WTC11 (cell line): ENCODE data around the gene POLD3. TPM values are rescaled to one million over a fixed set of nuclear protein-coding genes. Genes with fewer than 3 reads are reported as not detected.

Experiments used
- ATAC-seq: fragments of 200-7000 bp; cut with Tn5 transposase; 2 replicates; pipeline ENCODE4 v1.10.0; 2021; ENCODE audit warnings: mild to moderate bottlenecking, moderate library complexity
- CTCF ChIA-PET: fragments of 300-600 bp; sonication (Branson Sonifier 250); formaldehyde crosslinking; loops from one replicate; lab custom pipeline; 2021; ENCODE audit warnings: antibody characterized with exemption; lab: Charles Lee
- POLR2A ChIA-PET: fragments of 350-600 bp; sonication (Branson Sonifier 250); formaldehyde crosslinking; loops from one replicate; lab custom pipeline; 2021; ENCODE audit warnings: antibody characterized with exemption; lab: Charles Lee
- DNase-seq: peaks from one replicate; pipeline ENCODE4 v3.0.0; 2021; ENCODE audit warnings: low spot score
- H3K27ac Mint-ChIP-seq: 2 replicates; pipeline ENCODE4 v1.8.0; 2021; ENCODE audit warnings: mixed read lengths
- H3K27me3 Mint-ChIP-seq: 2 replicates; pipeline ENCODE4 v1.8.0; 2021; ENCODE audit warnings: low read depth, mild to moderate bottlenecking, moderate library complexity, mixed read lengths
- H3K36me3 Mint-ChIP-seq: 2 replicates; pipeline ENCODE4 v1.8.0; 2021; ENCODE audit warnings: mixed read lengths
- H3K4me1 Mint-ChIP-seq: 2 replicates; pipeline ENCODE4 v1.8.0; 2022; ENCODE audit warnings: mixed read lengths
- H3K4me3 Mint-ChIP-seq: 2 replicates; pipeline ENCODE4 v1.8.0; 2021; ENCODE audit warnings: mild to moderate bottlenecking, moderate library complexity, mixed read lengths
- H3K9me3 Mint-ChIP-seq: 2 replicates; pipeline ENCODE4 v1.8.0; 2021; ENCODE audit warnings: mixed read lengths
- EMX1 ChIP-seq: fragments of 250-450 bp; sonication (Bioruptor Pico); IDR thresholded peaks from 2 replicates; pipeline ENCODE4 v1.8.0; 2021; ENCODE audit warnings: mild to moderate bottlenecking
- NR2C2 ChIP-seq: sonication (generic); formaldehyde crosslinking; IDR thresholded peaks from 2 replicates; pipeline ENCODE4 v1.8.0; 2022; ENCODE audit warnings: mild to moderate bottlenecking, missing genetic modification reagents
- TEAD4 ChIP-seq: sonication (generic); formaldehyde crosslinking; IDR thresholded peaks from 2 replicates; pipeline ENCODE4 v1.8.0; 2022; ENCODE audit warnings: mild to moderate bottlenecking, missing genetic modification reagents
- ZNF425 ChIP-seq: fragments of 250-450 bp; sonication (Bioruptor Pico); conservative IDR thresholded peaks from 2 replicates; pipeline ENCODE4 v1.9.0; 2021; ENCODE audit warnings: mild to moderate bottlenecking
- ZNF512 ChIP-seq: sonication (generic); formaldehyde crosslinking; IDR thresholded peaks from 2 replicates; pipeline ENCODE4 v1.8.1; 2022; ENCODE audit warnings: missing genetic modification reagents, borderline replicate concordance
- total RNA-seq: library from RNA; stranded (reverse); gene quantifications from 3 replicates; pipeline ENCODE4 v1.2.3, GENCODE V29; 2021
- TF ChIP-seq, protein P1 (sequence below): sonication (generic); formaldehyde crosslinking; IDR thresholded peaks from 2 replicates; pipeline ENCODE4 v1.8.0; 2022; ENCODE audit warnings: mild to moderate bottlenecking, missing genetic modification reagents
- TF ChIP-seq, protein P2 (sequence below): fragments of 250-450 bp; sonication (Bioruptor Pico); IDR thresholded peaks from 2 replicates; pipeline ENCODE4 v1.9.0; 2021; ENCODE audit warnings: mild to moderate bottlenecking
- TF ChIP-seq, protein P3 (sequence below): sonication (generic); formaldehyde crosslinking; IDR thresholded peaks from 2 replicates; pipeline ENCODE4 v1.8.1; 2023; ENCODE audit warnings: mild to moderate bottlenecking, missing genetic modification reagents

POLD3 gene
- total RNA-seq, 1 experiment from 2014 or later, result 24.1 TPM

DNA sequence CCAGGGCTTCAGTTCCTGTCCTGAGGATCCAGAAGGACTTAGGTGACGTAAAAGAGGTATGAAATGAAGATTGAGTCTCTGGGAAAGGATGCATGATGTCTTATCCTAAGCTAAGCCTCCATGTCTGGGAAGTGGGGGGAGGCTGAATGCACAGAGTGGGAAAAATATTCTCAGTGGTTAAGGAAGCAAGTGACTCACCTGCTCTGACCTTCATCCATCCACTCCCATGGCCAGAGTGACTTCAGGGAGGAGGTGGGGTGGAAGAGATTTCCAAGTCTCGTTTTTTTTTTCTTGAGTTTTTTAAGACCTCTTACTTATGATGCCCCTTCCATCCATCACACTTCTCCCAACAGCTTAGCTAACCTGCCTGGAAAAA is 32.5 kb upstream of the POLD3 start (continued):
- TF ChIP-seq, protein P1, sequence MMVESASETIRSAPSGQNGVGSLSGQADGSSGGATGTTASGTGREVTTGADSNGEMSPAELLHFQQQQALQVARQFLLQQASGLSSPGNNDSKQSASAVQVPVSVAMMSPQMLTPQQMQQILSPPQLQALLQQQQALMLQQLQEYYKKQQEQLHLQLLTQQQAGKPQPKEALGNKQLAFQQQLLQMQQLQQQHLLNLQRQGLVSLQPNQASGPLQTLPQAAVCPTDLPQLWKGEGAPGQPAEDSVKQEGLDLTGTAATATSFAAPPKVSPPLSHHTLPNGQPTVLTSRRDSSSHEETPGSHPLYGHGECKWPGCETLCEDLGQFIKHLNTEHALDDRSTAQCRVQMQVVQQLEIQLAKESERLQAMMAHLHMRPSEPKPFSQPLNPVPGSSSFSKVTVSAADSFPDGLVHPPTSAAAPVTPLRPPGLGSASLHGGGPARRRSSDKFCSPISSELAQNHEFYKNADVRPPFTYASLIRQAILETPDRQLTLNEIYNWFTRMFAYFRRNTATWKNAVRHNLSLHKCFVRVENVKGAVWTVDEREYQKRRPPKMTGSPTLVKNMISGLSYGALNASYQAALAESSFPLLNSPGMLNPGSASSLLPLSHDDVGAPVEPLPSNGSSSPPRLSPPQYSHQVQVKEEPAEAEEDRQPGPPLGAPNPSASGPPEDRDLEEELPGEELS (CRISPR knock-in tag), result no peak
- TF ChIP-seq, protein P2, sequence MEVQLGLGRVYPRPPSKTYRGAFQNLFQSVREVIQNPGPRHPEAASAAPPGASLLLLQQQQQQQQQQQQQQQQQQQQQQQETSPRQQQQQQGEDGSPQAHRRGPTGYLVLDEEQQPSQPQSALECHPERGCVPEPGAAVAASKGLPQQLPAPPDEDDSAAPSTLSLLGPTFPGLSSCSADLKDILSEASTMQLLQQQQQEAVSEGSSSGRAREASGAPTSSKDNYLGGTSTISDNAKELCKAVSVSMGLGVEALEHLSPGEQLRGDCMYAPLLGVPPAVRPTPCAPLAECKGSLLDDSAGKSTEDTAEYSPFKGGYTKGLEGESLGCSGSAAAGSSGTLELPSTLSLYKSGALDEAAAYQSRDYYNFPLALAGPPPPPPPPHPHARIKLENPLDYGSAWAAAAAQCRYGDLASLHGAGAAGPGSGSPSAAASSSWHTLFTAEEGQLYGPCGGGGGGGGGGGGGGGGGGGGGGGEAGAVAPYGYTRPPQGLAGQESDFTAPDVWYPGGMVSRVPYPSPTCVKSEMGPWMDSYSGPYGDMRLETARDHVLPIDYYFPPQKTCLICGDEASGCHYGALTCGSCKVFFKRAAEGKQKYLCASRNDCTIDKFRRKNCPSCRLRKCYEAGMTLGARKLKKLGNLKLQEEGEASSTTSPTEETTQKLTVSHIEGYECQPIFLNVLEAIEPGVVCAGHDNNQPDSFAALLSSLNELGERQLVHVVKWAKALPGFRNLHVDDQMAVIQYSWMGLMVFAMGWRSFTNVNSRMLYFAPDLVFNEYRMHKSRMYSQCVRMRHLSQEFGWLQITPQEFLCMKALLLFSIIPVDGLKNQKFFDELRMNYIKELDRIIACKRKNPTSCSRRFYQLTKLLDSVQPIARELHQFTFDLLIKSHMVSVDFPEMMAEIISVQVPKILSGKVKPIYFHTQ (CRISPR knock-in tag), result no peak
- TF ChIP-seq, protein P3, sequence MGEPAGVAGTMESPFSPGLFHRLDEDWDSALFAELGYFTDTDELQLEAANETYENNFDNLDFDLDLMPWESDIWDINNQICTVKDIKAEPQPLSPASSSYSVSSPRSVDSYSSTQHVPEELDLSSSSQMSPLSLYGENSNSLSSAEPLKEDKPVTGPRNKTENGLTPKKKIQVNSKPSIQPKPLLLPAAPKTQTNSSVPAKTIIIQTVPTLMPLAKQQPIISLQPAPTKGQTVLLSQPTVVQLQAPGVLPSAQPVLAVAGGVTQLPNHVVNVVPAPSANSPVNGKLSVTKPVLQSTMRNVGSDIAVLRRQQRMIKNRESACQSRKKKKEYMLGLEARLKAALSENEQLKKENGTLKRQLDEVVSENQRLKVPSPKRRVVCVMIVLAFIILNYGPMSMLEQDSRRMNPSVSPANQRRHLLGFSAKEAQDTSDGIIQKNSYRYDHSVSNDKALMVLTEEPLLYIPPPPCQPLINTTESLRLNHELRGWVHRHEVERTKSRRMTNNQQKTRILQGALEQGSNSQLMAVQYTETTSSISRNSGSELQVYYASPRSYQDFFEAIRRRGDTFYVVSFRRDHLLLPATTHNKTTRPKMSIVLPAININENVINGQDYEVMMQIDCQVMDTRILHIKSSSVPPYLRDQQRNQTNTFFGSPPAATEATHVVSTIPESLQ (CRISPR knock-in tag), result no peak
- TF ChIP-seq EMX1 (no peak), ZNF425 (CRISPR knock-in tag) (no peak), ZNF512 (CRISPR knock-in tag) (no peak)

DNA sequence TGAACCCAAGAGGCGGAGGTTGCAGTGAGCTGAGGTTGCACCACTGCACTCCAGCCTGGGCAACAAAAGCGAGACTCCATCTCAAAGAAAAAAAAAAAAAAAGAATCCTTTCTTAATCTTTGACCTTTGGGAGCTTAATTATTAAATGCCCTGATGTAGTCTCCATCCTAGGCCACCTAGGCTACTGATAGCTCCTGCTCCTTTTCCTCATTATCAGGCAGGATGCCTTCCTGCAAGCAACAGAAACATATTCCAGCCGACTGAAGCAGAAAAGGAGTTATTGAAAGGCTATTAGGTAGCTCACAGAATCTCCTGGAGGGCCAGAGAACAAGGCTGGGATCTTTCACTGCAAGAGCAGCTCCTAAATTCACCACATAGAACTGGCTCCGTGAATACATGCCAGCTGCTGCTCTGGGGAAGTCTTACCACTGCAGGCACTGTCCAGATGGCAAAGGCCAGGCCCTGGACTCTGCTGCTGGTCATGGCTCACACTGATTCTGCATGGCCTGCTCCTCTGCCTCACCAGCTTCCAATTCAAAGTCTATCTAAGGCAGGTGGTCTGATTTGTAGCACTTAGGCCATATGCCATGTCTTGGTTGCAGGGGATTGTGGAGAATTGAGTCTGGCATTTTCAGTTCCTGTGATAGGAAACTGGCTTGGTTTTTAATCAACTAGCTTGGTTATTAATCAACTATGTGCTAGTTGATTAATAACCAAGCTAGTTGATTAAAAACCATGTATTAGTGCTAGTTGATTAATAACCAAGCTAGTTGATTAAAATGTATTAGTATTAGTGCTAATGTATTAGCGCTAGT is 26.0 kb upstream of the POLD3 start:
- Mint-ChIP-seq H3K4me3 (no peak overlapping the region), H3K36me3 (peaks cover 6% of the 10 kb centered on the region), H3K27me3 (peaks cover 4% of the 10 kb centered on the region; the same call in 1 of the 2 replicates), H3K4me1 (no peaks in the 10 kb centered on the region), H3K27ac (no peak overlapping the region), H3K9me3 (peaks cover 9% of the 10 kb centered on the region)
- CTCF ChIA-PET, result interaction anchor here (0.5 to 10.7 kb wide), 2 partner anchors 110 to 115 kb away, joined by 3 to 212 read pairs; no protein-coding TSS in a partner anchor
- DNase-seq, result no peak
- POLR2A ChIA-PET, result no interaction called here
- TF ChIP-seq, protein P3 (CRISPR knock-in tag), result no peak
- TF ChIP-seq TEAD4 (CRISPR knock-in tag) (no peak), NR2C2 (CRISPR knock-in tag) (no peak)
- TF ChIP-seq, all 79 proteins: peak for 0
- no peak for ATAC-seq
